HepG2 (cell line): ENCODE results near the gene ADCY9. TPM values are rescaled to one million over a fixed set of nuclear protein-coding genes. Genes with fewer than 3 reads are reported as not detected.

Experiments
- ADNP ChIP-seq: sonication (generic); formaldehyde crosslinking; IDR thresholded peaks from 2 replicates; pipeline ENCODE4 v1.4.0; 2020; ENCODE audit warnings: missing genetic modification reagents
- ATF6 ChIP-seq: sonication (generic); formaldehyde crosslinking; conservative IDR thresholded peaks from 2 replicates; pipeline ENCODE4 v1.4.0; 2020; ENCODE audit warnings: missing genetic modification reagents
- CREBL2 ChIP-seq: sonication (generic); formaldehyde crosslinking; IDR thresholded peaks from 2 replicates; pipeline ENCODE4 v1.8.1; 2023; ENCODE audit warnings: missing genetic modification reagents, mild to moderate bottlenecking, borderline replicate concordance
- DMAP1 ChIP-seq: IDR thresholded peaks from 2 replicates; pipeline ENCODE4 v1.6.1; 2016
- KDM2A ChIP-seq: sonication (generic); formaldehyde crosslinking; IDR thresholded peaks from 2 replicates; pipeline ENCODE4 v1.4.0; 2020; ENCODE audit warnings: low read depth, missing genetic modification reagents, borderline replicate concordance
- KLF15 ChIP-seq: sonication (generic); formaldehyde crosslinking; IDR thresholded peaks from 2 replicates; pipeline ENCODE4 v1.8.1; 2023; ENCODE audit warnings: borderline replicate concordance, mild to moderate bottlenecking, inconsistent platforms, missing genetic modification reagents, mixed read lengths
- MTA1 ChIP-seq: sonication (generic); formaldehyde crosslinking; IDR thresholded peaks from 2 replicates; pipeline ENCODE4 v1.4.0; 2020; ENCODE audit warnings: missing genetic modification reagents, mild to moderate bottlenecking, borderline replicate concordance
- NONO ChIP-seq, 2 experiments: fragments of 450-650 bp in 1 of 2; sonication (generic) in 1 of 2; formaldehyde crosslinking in 1 of 2; IDR thresholded peaks in 1 of 2; conservative IDR thresholded peaks in 1 of 2; 2 replicates each; pipeline versions ENCODE4 v1.6.1 to v1.8.0; 2017 to 2022; ENCODE audit warnings: mild to moderate bottlenecking in 1 of 2, missing genetic modification reagents in 1 of 2, moderate library complexity in 1 of 2
- PPARG ChIP-seq: conservative IDR thresholded peaks from 2 replicates; pipeline ENCODE4 v1.6.1; 2016; ENCODE audit warnings: missing biosample characterization, missing genetic modification reagents
- THAP9 ChIP-seq: sonication (generic); formaldehyde crosslinking; IDR thresholded peaks from 2 replicates; pipeline ENCODE4; 2020; ENCODE audit warnings: missing genetic modification reagents, mild to moderate bottlenecking, borderline replicate concordance
- U2AF1 ChIP-seq: fragments of 200-400 bp; formaldehyde crosslinking; optimal IDR thresholded peaks from 2 replicates; pipeline ENCODE3; 2017; ENCODE audit warnings: mild to moderate bottlenecking, low read depth, low read length
- ZBTB42 ChIP-seq: sonication (generic); formaldehyde crosslinking; IDR thresholded peaks from 2 replicates; pipeline ENCODE4 v1.5.0; 2020; ENCODE audit warnings: mild to moderate bottlenecking, missing genetic modification reagents
- ZNF232 ChIP-seq: sonication (generic); formaldehyde crosslinking; IDR thresholded peaks from 2 replicates; pipeline ENCODE4 v1.4.0; 2020; ENCODE audit warnings: missing genetic modification reagents, borderline replicate concordance
- ZNF543 ChIP-seq: sonication (generic); formaldehyde crosslinking; IDR thresholded peaks from 2 replicates; pipeline ENCODE4 v1.4.0; 2020; ENCODE audit warnings: mild to moderate bottlenecking, missing genetic modification reagents
- ZNF710 ChIP-seq: sonication (generic); formaldehyde crosslinking; IDR thresholded peaks from 2 replicates; pipeline ENCODE4 v1.5.0; 2020; ENCODE audit warnings: mild to moderate bottlenecking, missing genetic modification reagents, borderline replicate concordance
- ZNF777 ChIP-seq: sonication (generic); formaldehyde crosslinking; IDR thresholded peaks from 2 replicates; pipeline ENCODE4 v1.4.0; 2020; ENCODE audit warnings: missing genetic modification reagents
- polyA plus RNA-seq, 8 experiments: library from polyadenylated mRNA; depleted of rRNA in 3 of 8; stranded (reverse) in 7 of 8; unstranded in 1 of 8; fragments of >200 nt; fragmentation: Illumina TruSeq in 4 of 8; extraction: Trizol in 4 of 8; gene quantifications; 2 replicates each; pipeline versions ENCODE4 v1.2.1 to v1.2.3, GENCODE V29; 2011 to 2016; ENCODE audit warnings: low read depth in 4 of 8, missing spikeins in 1 of 8, mixed read lengths in 1 of 8; ENCODE audit not compliant: insufficient read depth in 1 of 8
- total RNA-seq, 5 experiments: library from RNA; depleted of rRNA; stranded (reverse); fragments of >200 nt; fragmentation: Illumina TruSeq; extraction: Trizol; gene quantifications; 2 replicates each; pipeline ENCODE4 v1.2.3, GENCODE V29; 2016; ENCODE audit warnings: low read depth in 1 of 5
- TF ChIP-seq, protein P1 (sequence below): IDR thresholded peaks from 2 replicates; pipeline ENCODE4 v1.6.1; 2016; ENCODE audit warnings: low read depth
- TF ChIP-seq, protein P2 (sequence below): IDR thresholded peaks from 2 replicates; pipeline ENCODE4 v1.6.1; 2018; ENCODE audit warnings: missing genetic modification reagents, mild to moderate bottlenecking, missing compliant biosample characterization

Gene ADCY9
- total and polyA plus RNA-seq, 2 of the 13 experiments (the other 11 are each of a cell fraction or from before 2014, with no cell fraction given): 11.2 to 13.9 TPM

- TF ChIP-seq ZNF710 (peak; percentile 95), MTA1 (CRISPR knock-in tag) (0 out of 2 replicates have a peak, but pooled peaks have one; percentile 31), THAP9 (no peak), ADNP (CRISPR knock-in tag) (no peak), NONO (IDR thresholded peaks at IDR 0.05) (no peak), NONO (CRISPR knock-in tag; conservative IDR thresholded peaks at IDR 0.05) (no peak), ATF6 (no peak), U2AF1 (no peak), ZNF543 (CRISPR knock-in tag) (0 out of 2 replicates have a peak, but pooled peaks have one; percentile 36), ZNF777 (CRISPR knock-in tag) (no peak), ZNF232 (CRISPR knock-in tag) (no peak), KLF15 (CRISPR knock-in tag) (no peak), KDM2A (CRISPR knock-in tag) (no peak), PPARG (CRISPR knock-in tag) (no peak), CREBL2 (CRISPR knock-in tag) (no peak), ZBTB42 (CRISPR knock-in tag) (no peak), DMAP1 (CRISPR knock-in tag) (peak; percentile 60; the same call in 1 of the 2 replicates)
- TF ChIP-seq, protein P1, sequence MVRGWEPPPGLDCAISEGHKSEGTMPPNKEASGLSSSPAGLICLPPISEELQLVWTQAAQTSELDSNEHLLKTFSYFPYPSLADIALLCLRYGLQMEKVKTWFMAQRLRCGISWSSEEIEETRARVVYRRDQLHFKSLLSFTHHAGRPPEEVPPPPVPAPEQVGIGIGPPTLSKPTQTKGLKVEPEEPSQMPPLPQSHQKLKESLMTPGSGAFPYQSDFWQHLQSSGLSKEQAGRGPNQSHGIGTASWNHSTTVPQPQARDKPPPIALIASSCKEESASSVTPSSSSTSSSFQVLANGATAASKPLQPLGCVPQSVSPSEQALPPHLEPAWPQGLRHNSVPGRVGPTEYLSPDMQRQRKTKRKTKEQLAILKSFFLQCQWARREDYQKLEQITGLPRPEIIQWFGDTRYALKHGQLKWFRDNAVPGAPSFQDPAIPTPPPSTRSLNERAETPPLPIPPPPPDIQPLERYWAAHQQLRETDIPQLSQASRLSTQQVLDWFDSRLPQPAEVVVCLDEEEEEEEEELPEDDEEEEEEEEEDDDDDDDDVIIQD (CRISPR knock-in tag): peak; percentile 52; the same call in 1 of the 2 replicates
- TF ChIP-seq, protein P2, sequence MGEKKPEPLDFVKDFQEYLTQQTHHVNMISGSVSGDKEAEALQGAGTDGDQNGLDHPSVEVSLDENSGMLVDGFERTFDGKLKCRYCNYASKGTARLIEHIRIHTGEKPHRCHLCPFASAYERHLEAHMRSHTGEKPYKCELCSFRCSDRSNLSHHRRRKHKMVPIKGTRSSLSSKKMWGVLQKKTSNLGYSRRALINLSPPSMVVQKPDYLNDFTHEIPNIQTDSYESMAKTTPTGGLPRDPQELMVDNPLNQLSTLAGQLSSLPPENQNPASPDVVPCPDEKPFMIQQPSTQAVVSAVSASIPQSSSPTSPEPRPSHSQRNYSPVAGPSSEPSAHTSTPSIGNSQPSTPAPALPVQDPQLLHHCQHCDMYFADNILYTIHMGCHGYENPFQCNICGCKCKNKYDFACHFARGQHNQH (CRISPR knock-in tag): no peak
Observed at GRCh38 chr16:4015275-4016004, 100.8 kb downstream of the ADCY9 start (continued).
